HepG2 (cell line): ENCODE results near the gene RHOV. TPM values are rescaled to one million over a fixed set of nuclear protein-coding genes. Genes with fewer than 3 reads are reported as not detected.

Experiments
- ATAC-seq: fragments of 200-7000 bp; cut with Tn5 transposase; 3 replicates; pipeline ENCODE4 v1.9.1; 2020; ENCODE audit warnings: mild to moderate bottlenecking, moderate library complexity
- BruUV-seq: library from RNA; stranded (reverse); fragments of 400-500 nt; replicated peaks from 2 replicates; lab custom pipeline; 2021; lab: Mats Ljungman, UMichigan
- CTCF ChIA-PET: fragments of 300-600 bp; formaldehyde crosslinking; extraction: SDS; loops from one replicate; lab custom pipeline; 2021; ENCODE audit warnings: low total read pairs, inconsistent platforms, low intra/inter-chr PET ratio; lab: Yijun Ruan, JAX
- POLR2A ChIA-PET: fragments of 350-600 bp; sonication (Branson Sonifier 250); formaldehyde crosslinking; loops from one replicate; lab custom pipeline; 2020; ENCODE audit warnings: antibody characterized with exemption, inconsistent platforms; lab: Yijun Ruan, JAX
- DNase-seq: peaks from one replicate; pipeline ENCODE4 v3.0.0-alpha.2; 2015; ENCODE audit warnings: low spot score
- FAIRE-seq: peaks from 3 replicates; lab custom pipeline; 2011; peaks lifted over from hg19 to GRCh38; lab: Jason Lieb, UNC
- H2AFZ ChIP-seq: one replicate; pipeline ENCODE4 v1.6.1; 2011; ENCODE audit warnings: low read length, inconsistent platforms
- H3K27ac ChIP-seq: fragments of 300-600 bp; 3 replicates; pipeline ENCODE4 v1.8.0; 2011; ENCODE audit warnings: mixed run types, mild to moderate bottlenecking, mixed read lengths, low read length, inconsistent platforms; ENCODE audit not compliant: insufficient read depth; ENCODE audit errors: extremely low read length
- H3K27me3 ChIP-seq, 2 experiments: fragments of 200-600 bp in 1 of 2; 2 replicates in 1 of 2; 3 replicates in 1 of 2; pipeline versions ENCODE4 v1.6.0 to v1.8.0; 2011; ENCODE audit warnings: low read length in 2 of 2, mild to moderate bottlenecking in 2 of 2, moderate library complexity in 2 of 2, inconsistent platforms in 1 of 2; ENCODE audit not compliant: insufficient read depth in 2 of 2, control insufficient read depth in 1 of 2
- H3K36me3 ChIP-seq, 2 experiments: fragments of 200-600 bp in 1 of 2; replicated peaks in 1 of 2; 2 replicates in 1 of 2; 3 replicates in 1 of 2; pipeline versions ENCODE4 v1.5.1 to v1.8.0; 2011; ENCODE audit warnings: low read length in 2 of 2, inconsistent platforms in 1 of 2; ENCODE audit not compliant: insufficient read depth in 2 of 2, control insufficient read depth in 1 of 2
- H3K4me1 ChIP-seq: 2 replicates; pipeline ENCODE4 v1.5.1; 2012; ENCODE audit warnings: low read length, inconsistent platforms; ENCODE audit not compliant: insufficient read depth
- H3K4me2 ChIP-seq: 2 replicates; pipeline ENCODE4 v1.6.0; 2011; ENCODE audit warnings: low read depth, low read length, inconsistent platforms
- H3K4me3 ChIP-seq, 3 experiments: fragments of 200-600 bp in 1 of 3; sonication (generic), shearing (Covaris generic) in 1 of 3; replicated peaks in 1 of 3; 2 replicates each; pipeline ENCODE4 v1.5.1; 2011 to 2016; ENCODE audit warnings: low read length in 3 of 3, inconsistent platforms in 2 of 3, low read depth in 2 of 3, mild to moderate bottlenecking in 2 of 3, control low read depth in 1 of 3, mixed read lengths in 1 of 3; ENCODE audit not compliant: insufficient read depth in 1 of 3
- H3K79me2 ChIP-seq: one replicate; pipeline ENCODE4 v1.6.1; 2011; ENCODE audit warnings: low read length, inconsistent platforms; ENCODE audit not compliant: insufficient read depth
- H3K9ac ChIP-seq: 2 replicates; pipeline ENCODE4 v1.6.0; 2011; ENCODE audit warnings: mild to moderate bottlenecking, low read depth, low read length, inconsistent platforms; ENCODE audit not compliant: insufficient read depth
- H3K9me3 ChIP-seq: 2 replicates; pipeline ENCODE4 v1.5.1; 2012; ENCODE audit warnings: mild to moderate bottlenecking, low read length
- H4K20me1 ChIP-seq: 2 replicates; pipeline ENCODE4 v1.6.0; 2011; ENCODE audit warnings: inconsistent platforms, mild to moderate bottlenecking, low read length, moderate library complexity; ENCODE audit not compliant: insufficient read depth
- FOXM1 ChIP-seq: sonication (generic); formaldehyde crosslinking; IDR thresholded peaks from 2 replicates; pipeline ENCODE4 v1.5.0; 2020; ENCODE audit warnings: missing genetic modification reagents
- GATAD1 ChIP-seq: IDR thresholded peaks from 2 replicates; pipeline ENCODE4 v1.6.1; 2016; ENCODE audit warnings: missing genetic modification reagents, missing compliant biosample characterization
- REXO4 ChIP-seq: sonication (generic); formaldehyde crosslinking; IDR thresholded peaks from 2 replicates; pipeline ENCODE4 v1.8.0; 2022; ENCODE audit warnings: missing genetic modification reagents, mild to moderate bottlenecking, borderline replicate concordance
- RNF219 ChIP-seq: sonication (generic); formaldehyde crosslinking; IDR thresholded peaks from 2 replicates; pipeline ENCODE4 v1.5.0; 2020; ENCODE audit warnings: mild to moderate bottlenecking, missing genetic modification reagents
- TBL1XR1 ChIP-seq: fragments of 150-350 bp; IDR thresholded peaks from 2 replicates; pipeline ENCODE4 v1.6.1; 2014; ENCODE audit warnings: borderline replicate concordance, low read length; ENCODE audit not compliant: partially characterized antibody
- ZNF24 ChIP-seq: fragments of 450-650 bp; IDR thresholded peaks from 2 replicates; pipeline ENCODE4 v1.6.1; 2017; ENCODE audit warnings: antibody characterized with exemption, mild to moderate bottlenecking
- WGBS: methylation state at CpG from one replicate; pipeline ENCODE4 v1.1.6; 2017; ENCODE audit warnings: low lambda C conversion rate; 5-methylcytosine and 5-hydroxymethylcytosine counted together
- in situ Hi-C: cut with HindIII; loops from 2 replicates; pipeline ENCODE4 v1.10.0; 2017; ENCODE audit warnings: low pct_unique_long_range_greater_than_20kb; ENCODE audit not compliant: extremely low pct_ligation_motif_present
- intact Hi-C: fragments of 100-400 bp; cut with micrococcal nuclease; formaldehyde crosslinking; loops from one replicate; pipeline ENCODE4 v1.10.0; 2022; ENCODE audit not compliant: unreplicated experiment
- polyA plus RNA-seq, 8 experiments: library from polyadenylated mRNA; depleted of rRNA in 3 of 8; stranded (reverse) in 7 of 8; unstranded in 1 of 8; fragments of >200 nt; fragmentation: Illumina TruSeq in 4 of 8; extraction: Trizol in 4 of 8; gene quantifications; 2 replicates each; pipeline versions ENCODE4 v1.2.1 to v1.2.3, GENCODE V29; 2011 to 2016; ENCODE audit warnings: low read depth in 4 of 8, missing spikeins in 1 of 8, mixed read lengths in 1 of 8; ENCODE audit not compliant: insufficient read depth in 1 of 8
- total RNA-seq, 5 experiments: library from RNA; depleted of rRNA; stranded (reverse); fragments of >200 nt; fragmentation: Illumina TruSeq; extraction: Trizol; gene quantifications; 2 replicates each; pipeline ENCODE4 v1.2.3, GENCODE V29; 2016; ENCODE audit warnings: low read depth in 1 of 5
- TF ChIP-seq, protein P1 (sequence below): sonication (generic); formaldehyde crosslinking; IDR thresholded peaks from 2 replicates; pipeline ENCODE4 v1.4.0; 2020; ENCODE audit warnings: missing genetic modification reagents
- TF ChIP-seq, protein P2 (sequence below): sonication (generic); formaldehyde crosslinking; IDR thresholded peaks from 2 replicates; pipeline ENCODE4 v1.4.0; 2020; ENCODE audit warnings: missing genetic modification reagents, borderline replicate concordance
- TF ChIP-seq, protein P3 (sequence below): sonication (generic); formaldehyde crosslinking; IDR thresholded peaks from 2 replicates; pipeline ENCODE4 v1.4.0; 2020; ENCODE audit warnings: missing genetic modification reagents, borderline replicate concordance

RHOV gene
- total and polyA plus RNA-seq, 2 of the 13 experiments (the other 11 are each of a cell fraction or from before 2014, with no cell fraction given): 0.17 to 0.18 TPM

DNA sequence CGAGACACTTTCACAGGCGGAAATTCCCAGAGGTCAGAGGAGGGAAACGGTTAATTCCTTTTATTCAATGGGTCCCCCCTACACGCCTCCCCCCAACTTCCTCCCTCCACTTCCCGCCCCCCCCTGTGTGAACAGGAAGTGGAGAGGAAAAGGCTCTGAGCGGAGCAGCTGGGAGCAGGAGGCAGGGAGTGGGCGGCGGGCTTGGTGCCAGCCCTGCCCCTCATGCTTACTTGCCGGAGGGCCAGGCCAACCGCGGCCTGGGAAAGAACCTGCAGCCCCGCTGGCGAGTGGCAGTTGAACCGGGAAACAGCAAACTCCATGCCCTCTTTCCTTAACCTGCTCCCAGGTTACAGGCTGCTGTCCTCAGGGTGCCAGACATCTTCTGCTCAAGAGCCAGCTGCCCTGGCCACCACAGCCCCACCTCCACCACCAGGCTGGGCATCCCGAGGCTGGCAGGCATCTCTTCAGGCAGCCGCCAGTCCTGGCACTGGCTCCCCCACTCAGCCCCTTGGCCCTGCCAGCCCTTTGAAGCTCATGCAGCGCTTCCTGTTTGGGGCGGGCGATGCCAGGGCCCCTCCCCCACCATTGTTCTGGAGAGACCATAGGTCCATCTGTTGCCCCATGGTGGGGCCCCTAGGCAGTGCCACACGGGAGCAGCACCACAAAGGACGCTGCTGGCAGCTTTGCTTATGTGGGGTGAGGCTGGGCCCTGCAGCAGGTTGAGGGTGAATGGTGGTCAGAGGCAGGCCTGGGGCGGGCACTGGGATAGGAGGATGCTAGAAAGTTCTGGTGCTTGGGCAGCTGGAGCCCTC is 33.2 kb upstream of the RHOV start:
- Histone ChIP-seq H3K9ac (peak overlapping the region; percentile 61), H3K27me3 (no peaks in the 10 kb centered on the region; a peak in 1 of 5 replicates), H2AFZ (no peak overlapping the region), H3K4me1 (peaks cover 60% of the 10 kb centered on the region), H3K9me3 (no peaks in the 10 kb centered on the region), H3K27ac (no peak overlapping the region), H3K79me2 (no peaks in the 10 kb centered on the region), H3K4me2 (peak overlapping the region; percentile 98), H4K20me1 (no peaks in the 10 kb centered on the region), H3K4me3 (peak overlapping the region; percentile 62 to 83 (median 67)), H3K36me3 (peaks cover 7 to 17% of the 10 kb centered on the region in 2 experiments; a peak in 4 of 5 replicates)
- in situ Hi-C loops: loop anchor here (5.0 kb wide), 1 partner anchor 115 kb away; no protein-coding TSS in a partner anchor
- peak; percentile 10 for ATAC-seq
- FAIRE-seq: no peak
- POLR2A ChIA-PET: interaction anchor here (1.0 to 2.1 kb wide), 5 partner anchors 11 to 34 kb away, joined by 3 to 6 read pairs (median 4); partner anchors contain the start of genes DLL4 and VPS18
- CTCF ChIA-PET: interaction anchor here (0.7 to 4.4 kb wide), 4 partner anchors 10 to 277 kb away, joined by 3 to 44 read pairs (median 3); no protein-coding TSS in a partner anchor
- DNase-seq: no peak
- no TSS peak for BruUV-seq
- intact Hi-C loops: loop anchor here (1.0 to 5.0 kb wide), 3 partner anchors 35 to 425 kb away; partner anchors contain the start of genes NUSAP1 and OIP5
- 11% methylated on average over 11 of the region's 22 CpGs for WGBS
- TF ChIP-seq, protein P1, sequence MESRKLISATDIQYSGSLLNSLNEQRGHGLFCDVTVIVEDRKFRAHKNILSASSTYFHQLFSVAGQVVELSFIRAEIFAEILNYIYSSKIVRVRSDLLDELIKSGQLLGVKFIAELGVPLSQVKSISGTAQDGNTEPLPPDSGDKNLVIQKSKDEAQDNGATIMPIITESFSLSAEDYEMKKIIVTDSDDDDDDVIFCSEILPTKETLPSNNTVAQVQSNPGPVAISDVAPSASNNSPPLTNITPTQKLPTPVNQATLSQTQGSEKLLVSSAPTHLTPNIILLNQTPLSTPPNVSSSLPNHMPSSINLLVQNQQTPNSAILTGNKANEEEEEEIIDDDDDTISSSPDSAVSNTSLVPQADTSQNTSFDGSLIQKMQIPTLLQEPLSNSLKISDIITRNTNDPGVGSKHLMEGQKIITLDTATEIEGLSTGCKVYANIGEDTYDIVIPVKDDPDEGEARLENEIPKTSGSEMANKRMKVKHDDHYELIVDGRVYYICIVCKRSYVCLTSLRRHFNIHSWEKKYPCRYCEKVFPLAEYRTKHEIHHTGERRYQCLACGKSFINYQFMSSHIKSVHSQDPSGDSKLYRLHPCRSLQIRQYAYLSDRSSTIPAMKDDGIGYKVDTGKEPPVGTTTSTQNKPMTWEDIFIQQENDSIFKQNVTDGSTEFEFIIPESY (CRISPR knock-in tag): no peak
- TF ChIP-seq TBL1XR1 (no peak), FOXM1 (CRISPR knock-in tag) (no peak), REXO4 (CRISPR knock-in tag) (no peak), ZNF24 (no peak), RNF219 (CRISPR knock-in tag) (no peak), GATAD1 (CRISPR knock-in tag) (no peak)
- TF ChIP-seq, protein P2, sequence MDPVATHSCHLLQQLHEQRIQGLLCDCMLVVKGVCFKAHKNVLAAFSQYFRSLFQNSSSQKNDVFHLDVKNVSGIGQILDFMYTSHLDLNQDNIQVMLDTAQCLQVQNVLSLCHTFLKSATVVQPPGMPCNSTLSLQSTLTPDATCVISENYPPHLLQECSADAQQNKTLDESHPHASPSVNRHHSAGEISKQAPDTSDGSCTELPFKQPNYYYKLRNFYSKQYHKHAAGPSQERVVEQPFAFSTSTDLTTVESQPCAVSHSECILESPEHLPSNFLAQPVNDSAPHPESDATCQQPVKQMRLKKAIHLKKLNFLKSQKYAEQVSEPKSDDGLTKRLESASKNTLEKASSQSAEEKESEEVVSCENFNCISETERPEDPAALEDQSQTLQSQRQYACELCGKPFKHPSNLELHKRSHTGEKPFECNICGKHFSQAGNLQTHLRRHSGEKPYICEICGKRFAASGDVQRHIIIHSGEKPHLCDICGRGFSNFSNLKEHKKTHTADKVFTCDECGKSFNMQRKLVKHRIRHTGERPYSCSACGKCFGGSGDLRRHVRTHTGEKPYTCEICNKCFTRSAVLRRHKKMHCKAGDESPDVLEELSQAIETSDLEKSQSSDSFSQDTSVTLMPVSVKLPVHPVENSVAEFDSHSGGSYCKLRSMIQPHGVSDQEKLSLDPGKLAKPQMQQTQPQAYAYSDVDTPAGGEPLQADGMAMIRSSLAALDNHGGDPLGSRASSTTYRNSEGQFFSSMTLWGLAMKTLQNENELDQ (CRISPR knock-in tag): no peak
- TF ChIP-seq, protein P3, sequence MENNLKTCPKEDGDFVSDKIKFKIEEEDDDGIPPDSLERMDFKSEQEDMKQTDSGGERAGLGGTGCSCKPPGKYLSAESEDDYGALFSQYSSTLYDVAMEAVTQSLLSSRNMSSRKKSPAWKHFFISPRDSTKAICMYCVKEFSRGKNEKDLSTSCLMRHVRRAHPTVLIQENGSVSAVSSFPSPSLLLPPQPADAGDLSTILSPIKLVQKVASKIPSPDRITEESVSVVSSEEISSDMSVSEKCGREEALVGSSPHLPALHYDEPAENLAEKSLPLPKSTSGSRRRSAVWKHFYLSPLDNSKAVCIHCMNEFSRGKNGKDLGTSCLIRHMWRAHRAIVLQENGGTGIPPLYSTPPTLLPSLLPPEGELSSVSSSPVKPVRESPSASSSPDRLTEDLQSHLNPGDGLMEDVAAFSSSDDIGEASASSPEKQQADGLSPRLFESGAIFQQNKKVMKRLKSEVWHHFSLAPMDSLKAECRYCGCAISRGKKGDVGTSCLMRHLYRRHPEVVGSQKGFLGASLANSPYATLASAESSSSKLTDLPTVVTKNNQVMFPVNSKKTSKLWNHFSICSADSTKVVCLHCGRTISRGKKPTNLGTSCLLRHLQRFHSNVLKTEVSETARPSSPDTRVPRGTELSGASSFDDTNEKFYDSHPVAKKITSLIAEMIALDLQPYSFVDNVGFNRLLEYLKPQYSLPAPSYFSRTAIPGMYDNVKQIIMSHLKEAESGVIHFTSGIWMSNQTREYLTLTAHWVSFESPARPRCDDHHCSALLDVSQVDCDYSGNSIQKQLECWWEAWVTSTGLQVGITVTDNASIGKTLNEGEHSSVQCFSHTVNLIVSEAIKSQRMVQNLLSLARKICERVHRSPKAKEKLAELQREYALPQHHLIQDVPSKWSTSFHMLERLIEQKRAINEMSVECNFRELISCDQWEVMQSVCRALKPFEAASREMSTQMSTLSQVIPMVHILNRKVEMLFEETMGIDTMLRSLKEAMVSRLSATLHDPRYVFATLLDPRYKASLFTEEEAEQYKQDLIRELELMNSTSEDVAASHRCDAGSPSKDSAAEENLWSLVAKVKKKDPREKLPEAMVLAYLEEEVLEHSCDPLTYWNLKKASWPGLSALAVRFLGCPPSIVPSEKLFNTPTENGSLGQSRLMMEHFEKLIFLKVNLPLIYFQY (CRISPR knock-in tag): no peak
